Ovary (tissue), 3 donors: ENCODE measurements around the gene LHX8.

Experiments
- CTCF ChIP-seq, 3 donors: fragments of 450-650 bp in 2 of 3; fragments of 200-600 bp in 1 of 3; IDR thresholded peaks; one replicate each; pipeline versions ENCODE4 v1.5.1 to v1.8.0; 2016 to 2022; ENCODE audit warnings: antibody characterized with exemption in 3 of 3, mild to moderate bottlenecking in 1 of 3
- EP300 ChIP-seq: sonication (generic); formaldehyde crosslinking; IDR thresholded peaks from one replicate; pipeline ENCODE4 v1.6.1; 2017; ENCODE audit warnings: antibody characterized with exemption
- POLR2A ChIP-seq: fragments of 450-650 bp; IDR thresholded peaks from one replicate; pipeline ENCODE4 v1.6.1; 2017; ENCODE audit warnings: antibody characterized with exemption, mild to moderate bottlenecking, moderate library complexity
- donor health status: DM: no; HTN: no; CAD: no.

- TF ChIP-seq CTCF (IDR thresholded peaks at IDR 0.05) (no peak), POLR2A (no peak), EP300 (no peak)
These were observed 54.7 kb downstream of the LHX8 start for GRCh38 chr1:75188892-75189291.
